GM18909 (cell line): ENCODE measurements around the gene SP3.
"Not testable (repeated sequence)": the region's sequence is repeated elsewhere in the genome, so short reads cannot be mapped to it uniquely, and the experiment has no call there.

Experiments used
- ATAC-seq: cut with Tn5 transposase; IDR thresholded peaks from one replicate; pipeline ENCODE4 v1.9.1; 2021; ENCODE audit warnings: mild to moderate bottlenecking; ENCODE audit not compliant: unreplicated experiment, poor library complexity

Gene SP3

GRCh38 chr2:173898996-173899395, 66.2 kb downstream of the SP3 start:
- peak; percentile 47 for ATAC-seq

GRCh38 chr2:173898178-173898668, 67.0 kb downstream of the SP3 start:
- ATAC-seq: peak; percentile 94

- no peak for ATAC-seq
These were observed 68.4 kb downstream of the SP3 start for GRCh38 chr2:173896755-173897154.

- ATAC-seq: no peak
These were observed 72.8 kb downstream of the SP3 start for GRCh38 chr2:173892341-173892740.

- ATAC-seq: no peak
These were observed 73.7 kb downstream of the SP3 start for GRCh38 chr2:173891315-173892037.

GRCh38 chr2:173889464-173889863, 75.7 kb downstream of the SP3 start:
- ATAC-seq: not testable (repeated sequence)

GRCh38 chr2:173886613-173887012, 78.6 kb downstream of the SP3 start:
- ATAC-seq: no peak

- ATAC-seq: no peak
These were observed 81.0 kb downstream of the SP3 start for GRCh38 chr2:173884025-173884802.

- no peak for ATAC-seq
These were observed 83.3 kb downstream of the SP3 start for GRCh38 chr2:173881886-173882285.

GRCh38 chr2:173881461-173881860, 83.7 kb downstream of the SP3 start:
- ATAC-seq: no peak

GRCh38 chr2:173880561-173880960, 84.6 kb downstream of the SP3 start:
- no peak for ATAC-seq

GRCh38 chr2:173876833-173877413, 88.2 kb downstream of the SP3 start:
- ATAC-seq: no peak

- ATAC-seq: peak; percentile 98
These were observed 90.3 kb downstream of the SP3 start for GRCh38 chr2:173874894-173875237.

GRCh38 chr2:173874003-173874893, 90.9 kb downstream of the SP3 start:
- peak; percentile 33 for ATAC-seq

GRCh38 chr2:173872714-173873113, 92.5 kb downstream of the SP3 start:
- no peak for ATAC-seq

- no peak for ATAC-seq
These were observed 95.6 kb downstream of the SP3 start for GRCh38 chr2:173869244-173870229.

GRCh38 chr2:173868406-173868805, 96.8 kb downstream of the SP3 start:
- ATAC-seq: no peak

- no peak for ATAC-seq
These were observed 98.1 kb downstream of the SP3 start for GRCh38 chr2:173866874-173867618.
